HEK293T (cell line): Measurements from ENCODE around the gene PRCD.

ENCODE experiments used
- CTCF ChIA-PET: fragments of 350-600 bp; formaldehyde crosslinking; extraction: SDS; loops from one replicate; lab custom pipeline; 2021; ENCODE audit warnings: antibody characterized with exemption, inconsistent platforms; lab: Yijun Ruan, JAX
- POLR2A ChIA-PET: fragments of 350-600 bp; formaldehyde crosslinking; extraction: SDS; loops from one replicate; lab custom pipeline; 2020; ENCODE audit warnings: antibody characterized with exemption, inconsistent platforms; lab: Yijun Ruan, JAX
- DNase-seq: peaks from one replicate; pipeline ENCODE4 v3.0.0; 2012; ENCODE audit warnings: mixed read lengths; ENCODE audit errors: extremely low spot score
- ARNT ChIP-seq: fragments of 450-650 bp; IDR thresholded peaks from 2 replicates; pipeline ENCODE4 v1.6.1; 2017; ENCODE audit warnings: mild to moderate bottlenecking
- BHLHE40 ChIP-seq: fragments of 450-650 bp; IDR thresholded peaks from 2 replicates; pipeline ENCODE4 v1.6.1; 2016; ENCODE audit warnings: mild to moderate bottlenecking, moderate library complexity, borderline replicate concordance
- CTBP1 ChIP-seq: fragments of 450-650 bp; IDR thresholded peaks from 2 replicates; pipeline ENCODE4 v1.6.1; 2016; ENCODE audit warnings: borderline replicate concordance
- ELF4 ChIP-seq: fragments of 450-650 bp; IDR thresholded peaks from 2 replicates; pipeline ENCODE4 v1.6.1; 2017; ENCODE audit warnings: antibody characterized with exemption
- FOXA1 ChIP-seq: fragments of 450-650 bp; IDR thresholded peaks from 2 replicates; pipeline ENCODE4 v1.6.1; 2016; ENCODE audit warnings: mild to moderate bottlenecking
- FOXK2 ChIP-seq: fragments of 450-650 bp; IDR thresholded peaks from 2 replicates; pipeline ENCODE4 v1.6.1; 2016; ENCODE audit warnings: mild to moderate bottlenecking
- FOXM1 ChIP-seq: fragments of 450-650 bp; IDR thresholded peaks from 2 replicates; pipeline ENCODE4 v1.6.1; 2017; ENCODE audit warnings: mild to moderate bottlenecking, borderline replicate concordance
- HDGF ChIP-seq: fragments of 450-650 bp; IDR thresholded peaks from 2 replicates; pipeline ENCODE4 v1.6.1; 2017; ENCODE audit warnings: antibody characterized with exemption, borderline replicate concordance
- L3MBTL2 ChIP-seq: fragments of 450-650 bp; conservative IDR thresholded peaks from 2 replicates; pipeline ENCODE4 v1.6.1; 2016; ENCODE audit warnings: mild to moderate bottlenecking
- LEF1 ChIP-seq: fragments of 450-650 bp; IDR thresholded peaks from 2 replicates; pipeline ENCODE4 v1.6.1; 2017; ENCODE audit warnings: mild to moderate bottlenecking, borderline replicate concordance
- NFRKB ChIP-seq: fragments of 450-650 bp; IDR thresholded peaks from 2 replicates; pipeline ENCODE4 v1.6.1; 2016; ENCODE audit warnings: mild to moderate bottlenecking, moderate library complexity
- PKNOX1 ChIP-seq: fragments of 450-650 bp; IDR thresholded peaks from 2 replicates; pipeline ENCODE4 v1.6.1; 2016
- SP1 ChIP-seq: fragments of 450-650 bp; IDR thresholded peaks from 2 replicates; pipeline ENCODE4 v1.6.1; 2017
- SUZ12 ChIP-seq: fragments of 450-650 bp; IDR thresholded peaks from 2 replicates; pipeline ENCODE4 v1.6.1; 2016; ENCODE audit warnings: mild to moderate bottlenecking
- TARDBP ChIP-seq: fragments of 450-650 bp; IDR thresholded peaks from 2 replicates; pipeline ENCODE4 v1.6.1; 2016
- ZNF384 ChIP-seq: fragments of 450-650 bp; IDR thresholded peaks from 2 replicates; pipeline ENCODE4 v1.6.1; 2016

Gene PRCD

GRCh38 chr17:76570877-76571471 is 31.1 kb downstream of the PRCD start:
- CTCF ChIA-PET, result interaction anchor here (1.1 kb wide), 1 partner anchor 13 kb away, joined by 3 read pairs; no protein-coding TSS in a partner anchor
- no peak for DNase-seq
- TF ChIP-seq TARDBP, result no peak
- no peak for TF ChIP-seq FOXA1
- TF ChIP-seq NFRKB, result no peak
- no peak for TF ChIP-seq HDGF
- TF ChIP-seq FOXM1, result no peak
- TF ChIP-seq SUZ12, result no peak
- no peak for TF ChIP-seq BHLHE40
- TF ChIP-seq PKNOX1, result no peak
- TF ChIP-seq ARNT, result no peak
- TF ChIP-seq LEF1, result no peak
- TF ChIP-seq ZNF384, result no peak
- TF ChIP-seq L3MBTL2, result no peak
- TF ChIP-seq FOXK2, result no peak
- TF ChIP-seq CTBP1, result no peak
- POLR2A ChIA-PET, result interaction anchor here (1.3 to 3.0 kb wide), 3 partner anchors 9 to 41 kb away, joined by 4 to 14 read pairs (median 4); no protein-coding TSS in a partner anchor

GRCh38 chr17:76572201-76572910 is 32.5 kb downstream of the PRCD start:
- CTCF ChIA-PET, result interaction anchor here (1.1 kb wide), 1 partner anchor 14 kb away, joined by 3 read pairs; no protein-coding TSS in a partner anchor
- no peak for DNase-seq
- no peak for TF ChIP-seq BHLHE40
- no peak for TF ChIP-seq ARNT
- TF ChIP-seq CTBP1, result no peak
- TF ChIP-seq SUZ12, result no peak
- no peak for TF ChIP-seq LEF1
- no peak for TF ChIP-seq FOXK2
- no peak for TF ChIP-seq ELF4
- no peak for TF ChIP-seq FOXA1
- TF ChIP-seq PKNOX1, result no peak
- TF ChIP-seq L3MBTL2, result no peak
- no peak for TF ChIP-seq NFRKB
- no peak for TF ChIP-seq SP1
- TF ChIP-seq FOXM1, result no peak
- no peak for TF ChIP-seq TARDBP
- no peak for TF ChIP-seq HDGF
- no peak for TF ChIP-seq ZNF384
- POLR2A ChIA-PET, result interaction anchor here (1.3 to 1.7 kb wide), 2 partner anchors 8 to 43 kb away, joined by 4 read pairs; no protein-coding TSS in a partner anchor

GRCh38 chr17:76573096-76573495 is 33.3 kb downstream of the PRCD start:
- POLR2A ChIA-PET, result interaction anchor here (0.6 kb wide), 1 partner anchor 213 kb away, joined by 3 read pairs; no protein-coding TSS in a partner anchor
- CTCF ChIA-PET, result no interaction called here
- no peak for DNase-seq
- TF ChIP-seq FOXK2 (no peak), NFRKB (no peak), TARDBP (no peak), CTBP1 (no peak), PKNOX1 (no peak), L3MBTL2 (no peak), LEF1 (no peak), FOXA1 (no peak), BHLHE40 (no peak)

- CTCF ChIA-PET, result no interaction called here
- no peak for TF ChIP-seq TARDBP
- no peak for TF ChIP-seq ELF4
- TF ChIP-seq SP1, result no peak
- no peak for TF ChIP-seq L3MBTL2
- no peak for TF ChIP-seq CTBP1
- TF ChIP-seq ARNT, result no peak
- TF ChIP-seq LEF1, result no peak
- TF ChIP-seq ZNF384, result no peak
- TF ChIP-seq BHLHE40, result no peak
- no peak for TF ChIP-seq FOXA1
- TF ChIP-seq NFRKB, result no peak
- no peak for TF ChIP-seq FOXM1
- no peak for TF ChIP-seq HDGF
- TF ChIP-seq PKNOX1, result no peak
- TF ChIP-seq SUZ12, result no peak
- TF ChIP-seq FOXK2, result no peak
- POLR2A ChIA-PET, result no interaction called here
- no peak for DNase-seq
These were observed 34.3 kb downstream of the PRCD start for GRCh38 chr17:76574166-76574565.

- CTCF ChIA-PET, result no interaction called here
- no peak for DNase-seq
- POLR2A ChIA-PET, result interaction anchor here (0.8 kb wide), 1 partner anchor 8 kb away, joined by 3 read pairs; no protein-coding TSS in a partner anchor
- TF ChIP-seq FOXK2 (no peak), FOXM1 (no peak), BHLHE40 (no peak), SUZ12 (no peak), SP1 (no peak), ZNF384 (no peak), HDGF (no peak), ARNT (no peak), FOXA1 (no peak), TARDBP (no peak), PKNOX1 (no peak), L3MBTL2 (no peak), NFRKB (no peak), ELF4 (no peak), LEF1 (no peak), CTBP1 (no peak)
These were observed 35.7 kb downstream of the PRCD start for GRCh38 chr17:76575570-76575969.
